Measurements from ENCODE around the gene KLHL7.

GRCh38 chr7:23191022-23191421 is 85.4 kb downstream of the KLHL7 start:
- TF ChIP-seq POLR2A (IDR thresholded peaks at IDR 0.05; ENCODE audit: low read depth, low read length), result no peak
- no peak for TF ChIP-seq POLR2AphosphoS5 (IDR thresholded peaks at IDR 0.05; ENCODE audit: low read depth, low read length)
- TF ChIP-seq TAF1 (IDR thresholded peaks at IDR 0.05; ENCODE audit: borderline replicate concordance, low read depth, low read length), result no peak
